GM23338 (cell line): ENCODE data around the gene SMURF1. TPM values are rescaled to one million over a fixed set of nuclear protein-coding genes. Genes with fewer than 3 reads are reported as not detected.

Experiments used
- ATAC-seq: fragments of 200-7000 bp; cut with Tn5 transposase; 3 replicates; pipeline ENCODE4 v1.9.1; 2020
- DNase-seq: peaks from one replicate; pipeline ENCODE4 v3.0.0-alpha.2; 2015; ENCODE audit warnings: low spot score
- H2AFZ ChIP-seq: fragments of 200-600 bp; sonication (generic); 2 replicates; pipeline ENCODE4 v1.8.0; 2016; ENCODE audit warnings: antibody characterized with exemption, mild to moderate bottlenecking, moderate library complexity
- H3F3A ChIP-seq: fragments of 200-600 bp; sonication (generic); replicated peaks from 2 replicates; pipeline ENCODE4 v1.8.0; 2017; ENCODE audit warnings: antibody characterized with exemption, mixed run types, low read depth
- H3K27ac ChIP-seq: fragments of 200-600 bp; sonication (generic); 2 replicates; pipeline ENCODE4 v1.6.1; 2016; ENCODE audit warnings: low read depth
- H3K27me3 ChIP-seq: fragments of 200-600 bp; sonication (generic); 2 replicates; pipeline ENCODE4 v1.8.0; 2016; ENCODE audit warnings: mild to moderate bottlenecking, mixed run types, moderate library complexity; ENCODE audit not compliant: insufficient read depth
- H3K36me3 ChIP-seq: fragments of 200-600 bp; sonication (generic); 2 replicates; pipeline ENCODE4 v1.8.0; 2016; ENCODE audit warnings: mild to moderate bottlenecking; ENCODE audit not compliant: insufficient read depth
- H3K4me1 ChIP-seq: fragments of 200-600 bp; sonication (generic); 2 replicates; pipeline ENCODE4 v1.8.0; 2016; ENCODE audit warnings: mild to moderate bottlenecking, moderate library complexity; ENCODE audit not compliant: insufficient read depth
- H3K4me2 ChIP-seq: fragments of 200-600 bp; sonication (generic); 2 replicates; pipeline ENCODE4 v1.7.1; 2017; ENCODE audit warnings: mixed run types
- H3K4me3 ChIP-seq: fragments of 200-600 bp; sonication (generic); 2 replicates; pipeline ENCODE4 v1.6.1; 2016; ENCODE audit warnings: mixed run types
- H3K79me2 ChIP-seq: fragments of 200-600 bp; sonication (generic); replicated peaks from 2 replicates; pipeline ENCODE4 v1.8.0; 2017; ENCODE audit warnings: mild to moderate bottlenecking; ENCODE audit not compliant: insufficient read depth
- H3K9me2 ChIP-seq: fragments of 200-600 bp; sonication (generic); 2 replicates; pipeline ENCODE4 v1.8.0; 2017; ENCODE audit not compliant: insufficient read depth
- H4K20me1 ChIP-seq: fragments of 200-600 bp; sonication (generic); replicated peaks from 2 replicates; pipeline ENCODE4 v1.8.0; 2017; ENCODE audit warnings: mild to moderate bottlenecking; ENCODE audit not compliant: insufficient read depth
- H3K27ac Mint-ChIP-seq: 2 replicates; pipeline ENCODE4 v1.8.0; 2020; ENCODE audit warnings: inconsistent platforms, mild to moderate bottlenecking, moderate library complexity, mixed read lengths
- H3K27me3 Mint-ChIP-seq: 3 replicates; pipeline ENCODE4 v1.8.0; 2022; ENCODE audit warnings: low read depth, mild to moderate bottlenecking, moderate library complexity, mixed read lengths, inconsistent platforms; ENCODE audit not compliant: insufficient read depth, poor library complexity
- H3K36me3 Mint-ChIP-seq: 3 replicates; pipeline ENCODE4 v1.8.0; 2021; ENCODE audit warnings: low read depth, mild to moderate bottlenecking, inconsistent platforms, moderate library complexity, mixed read lengths
- H3K4me1 Mint-ChIP-seq: 3 replicates; pipeline ENCODE4 v1.8.0; 2020; ENCODE audit warnings: mild to moderate bottlenecking, inconsistent platforms, mixed read lengths
- H3K4me3 Mint-ChIP-seq: 3 replicates; pipeline ENCODE4 v1.8.0; 2021; ENCODE audit warnings: moderate library complexity, mild to moderate bottlenecking, inconsistent platforms, mixed read lengths
- H3K9me3 Mint-ChIP-seq: 3 replicates; pipeline ENCODE4 v1.8.0; 2020; ENCODE audit warnings: moderate library complexity, mild to moderate bottlenecking, inconsistent platforms, mixed read lengths
- CREB1 ChIP-seq: fragments of 250-450 bp; sonication (Bioruptor Pico); IDR thresholded peaks from 2 replicates; pipeline ENCODE4 v1.5.0; 2020; ENCODE audit warnings: low read depth, mild to moderate bottlenecking, moderate library complexity
- EZH2 ChIP-seq: fragments of 200-600 bp; sonication (generic); IDR thresholded peaks from one replicate; pipeline ENCODE4 v1.8.0; 2017; ENCODE audit warnings: antibody characterized with exemption, mild to moderate bottlenecking, low read depth; ENCODE audit not compliant: unreplicated experiment
- EZH2phosphoT487 ChIP-seq: fragments of 200-600 bp; sonication (generic); IDR thresholded peaks from one replicate; pipeline ENCODE4 v1.8.1; 2018; ENCODE audit warnings: antibody characterized with exemption; ENCODE audit not compliant: unreplicated experiment
- JUNB ChIP-seq: IDR thresholded peaks from one replicate; pipeline ENCODE4 v1.6.1; 2016; ENCODE audit warnings: antibody characterized with exemption; ENCODE audit not compliant: unreplicated experiment
- NANOG ChIP-seq: IDR thresholded peaks from 2 replicates; pipeline ENCODE4 v1.6.1; 2016; ENCODE audit warnings: antibody characterized with exemption, borderline replicate concordance
- POLR2AphosphoS5 ChIP-seq: IDR thresholded peaks from 2 replicates; pipeline ENCODE4 v1.6.1; 2016; ENCODE audit warnings: antibody characterized with exemption, low read depth
- STAT1 ChIP-seq: IDR thresholded peaks from one replicate; pipeline ENCODE4 v1.6.1; 2016; ENCODE audit warnings: antibody characterized with exemption; ENCODE audit not compliant: unreplicated experiment
- ZNF114 ChIP-seq: fragments of 250-450 bp; sonication (Bioruptor Pico); IDR thresholded peaks from 2 replicates; pipeline ENCODE4 v1.5.0; 2020; ENCODE audit warnings: mild to moderate bottlenecking, moderate library complexity
- ZNF331 ChIP-seq: fragments of 250-450 bp; sonication (Bioruptor Pico); IDR thresholded peaks from 2 replicates; pipeline ENCODE4 v1.5.0; 2020; ENCODE audit warnings: low read depth, mild to moderate bottlenecking, moderate library complexity
- polyA plus RNA-seq: library from polyadenylated mRNA; unstranded; fragments of >200 nt; fragmentation: Nextera tagmentation; extraction: Ambion mirVana; gene quantifications from 2 replicates; pipeline ENCODE4 v1.2.1, GENCODE V29; 2016
- total RNA-seq: library from RNA; depleted of rRNA; stranded (reverse); fragments of >200 nt; shearing (Covaris generic); gene quantifications from 2 replicates; pipeline ENCODE4 v1.2.3, GENCODE V29; 2014
- TF ChIP-seq, protein P1 (sequence below), 2 experiments: fragments of 200-600 bp in 1 of 2; sonication (generic) in 1 of 2; conservative IDR thresholded peaks; 2 replicates each; pipeline versions ENCODE4 v1.5.1 to v1.6.1; 2016 to 2017; ENCODE audit warnings: antibody characterized with exemption in 2 of 2, low read depth in 2 of 2, mild to moderate bottlenecking in 2 of 2, moderate library complexity in 1 of 2
- TF ChIP-seq, protein P2 (sequence below): fragments of 250-450 bp; sonication (Bioruptor Pico); IDR thresholded peaks from 2 replicates; pipeline ENCODE4 v1.5.0; 2020; ENCODE audit warnings: mild to moderate bottlenecking, moderate library complexity
- TF ChIP-seq, protein P3 (sequence below): IDR thresholded peaks from one replicate; pipeline ENCODE4 v1.6.1; 2018; ENCODE audit warnings: antibody characterized with exemption; ENCODE audit not compliant: unreplicated experiment
- TF ChIP-seq, protein P4 (sequence below): IDR thresholded peaks from 2 replicates; pipeline ENCODE4 v1.6.1; 2016; ENCODE audit warnings: antibody characterized with exemption

SMURF1 gene
- total and polyA plus RNA-seq, 2 experiments from 2014 or later = 5.8 to 23.9 TPM

DNA sequence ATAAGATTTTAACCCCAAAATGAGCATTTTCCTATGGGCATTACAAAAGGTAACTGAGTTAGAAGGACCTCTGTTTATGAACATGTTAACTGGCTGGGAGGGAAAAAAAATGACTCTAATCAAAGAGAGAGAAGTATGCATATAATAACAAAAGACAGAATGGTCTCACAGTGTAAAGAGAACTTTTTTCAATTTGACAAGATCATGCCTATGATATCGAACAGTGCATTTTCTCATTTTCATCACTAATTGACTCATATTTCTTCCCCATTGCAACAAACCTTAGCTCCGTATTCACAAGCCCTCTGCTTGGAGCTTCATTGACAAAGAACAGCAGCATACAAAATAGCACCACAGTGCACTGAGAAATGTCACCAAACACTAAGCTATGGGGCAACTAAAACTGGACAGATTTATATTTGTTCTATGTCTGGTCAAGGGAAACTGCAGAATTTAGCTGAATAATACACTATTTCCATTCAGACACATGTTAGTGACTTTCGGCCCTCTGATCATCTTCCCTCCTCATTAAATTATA lies 45.6 kb downstream of the SMURF1 start:
- Histone ChIP-seq H3K4me3 (peak overlapping the region; percentile 34), H3K4me2 (peak overlapping the region; percentile 69), H3K9me2 (no peaks in the 10 kb centered on the region), H2AFZ (no peak overlapping the region), H3K27me3 (no peaks in the 10 kb centered on the region), H3K27ac (peak overlapping the region; percentile 66), H3K36me3 (no peaks in the 10 kb centered on the region), H3K4me1 (peaks cover 33% of the 10 kb centered on the region), H3F3A (no peaks in the 10 kb centered on the region), H4K20me1 (peaks cover 8% of the 10 kb centered on the region; the same call in 1 of the 2 replicates), H3K79me2 (peaks cover 95% of the 10 kb centered on the region)
- ATAC-seq (no peak), DNase-seq (no peak)
- H3K36me3 Mint-ChIP-seq = 0 out of 3 replicates have a peak, but pooled peaks cover 4% of the 10 kb centered on the region
- H3K9me3 Mint-ChIP-seq = no peaks in the 10 kb centered on the region
- peaks cover 35% of the 10 kb centered on the region for H3K4me1 Mint-ChIP-seq
- no peak overlapping the region for H3K4me3 Mint-ChIP-seq
- TF ChIP-seq, protein P1, sequence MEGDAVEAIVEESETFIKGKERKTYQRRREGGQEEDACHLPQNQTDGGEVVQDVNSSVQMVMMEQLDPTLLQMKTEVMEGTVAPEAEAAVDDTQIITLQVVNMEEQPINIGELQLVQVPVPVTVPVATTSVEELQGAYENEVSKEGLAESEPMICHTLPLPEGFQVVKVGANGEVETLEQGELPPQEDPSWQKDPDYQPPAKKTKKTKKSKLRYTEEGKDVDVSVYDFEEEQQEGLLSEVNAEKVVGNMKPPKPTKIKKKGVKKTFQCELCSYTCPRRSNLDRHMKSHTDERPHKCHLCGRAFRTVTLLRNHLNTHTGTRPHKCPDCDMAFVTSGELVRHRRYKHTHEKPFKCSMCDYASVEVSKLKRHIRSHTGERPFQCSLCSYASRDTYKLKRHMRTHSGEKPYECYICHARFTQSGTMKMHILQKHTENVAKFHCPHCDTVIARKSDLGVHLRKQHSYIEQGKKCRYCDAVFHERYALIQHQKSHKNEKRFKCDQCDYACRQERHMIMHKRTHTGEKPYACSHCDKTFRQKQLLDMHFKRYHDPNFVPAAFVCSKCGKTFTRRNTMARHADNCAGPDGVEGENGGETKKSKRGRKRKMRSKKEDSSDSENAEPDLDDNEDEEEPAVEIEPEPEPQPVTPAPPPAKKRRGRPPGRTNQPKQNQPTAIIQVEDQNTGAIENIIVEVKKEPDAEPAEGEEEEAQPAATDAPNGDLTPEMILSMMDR (conservative IDR thresholded peaks at IDR 0.05; ENCODE audit: low read depth in 2 of 2) = no peak
- no peak for TF ChIP-seq POLR2AphosphoS5
- no peak for TF ChIP-seq ZNF114 (CRISPR knock-in tag)
- TF ChIP-seq, protein P2, sequence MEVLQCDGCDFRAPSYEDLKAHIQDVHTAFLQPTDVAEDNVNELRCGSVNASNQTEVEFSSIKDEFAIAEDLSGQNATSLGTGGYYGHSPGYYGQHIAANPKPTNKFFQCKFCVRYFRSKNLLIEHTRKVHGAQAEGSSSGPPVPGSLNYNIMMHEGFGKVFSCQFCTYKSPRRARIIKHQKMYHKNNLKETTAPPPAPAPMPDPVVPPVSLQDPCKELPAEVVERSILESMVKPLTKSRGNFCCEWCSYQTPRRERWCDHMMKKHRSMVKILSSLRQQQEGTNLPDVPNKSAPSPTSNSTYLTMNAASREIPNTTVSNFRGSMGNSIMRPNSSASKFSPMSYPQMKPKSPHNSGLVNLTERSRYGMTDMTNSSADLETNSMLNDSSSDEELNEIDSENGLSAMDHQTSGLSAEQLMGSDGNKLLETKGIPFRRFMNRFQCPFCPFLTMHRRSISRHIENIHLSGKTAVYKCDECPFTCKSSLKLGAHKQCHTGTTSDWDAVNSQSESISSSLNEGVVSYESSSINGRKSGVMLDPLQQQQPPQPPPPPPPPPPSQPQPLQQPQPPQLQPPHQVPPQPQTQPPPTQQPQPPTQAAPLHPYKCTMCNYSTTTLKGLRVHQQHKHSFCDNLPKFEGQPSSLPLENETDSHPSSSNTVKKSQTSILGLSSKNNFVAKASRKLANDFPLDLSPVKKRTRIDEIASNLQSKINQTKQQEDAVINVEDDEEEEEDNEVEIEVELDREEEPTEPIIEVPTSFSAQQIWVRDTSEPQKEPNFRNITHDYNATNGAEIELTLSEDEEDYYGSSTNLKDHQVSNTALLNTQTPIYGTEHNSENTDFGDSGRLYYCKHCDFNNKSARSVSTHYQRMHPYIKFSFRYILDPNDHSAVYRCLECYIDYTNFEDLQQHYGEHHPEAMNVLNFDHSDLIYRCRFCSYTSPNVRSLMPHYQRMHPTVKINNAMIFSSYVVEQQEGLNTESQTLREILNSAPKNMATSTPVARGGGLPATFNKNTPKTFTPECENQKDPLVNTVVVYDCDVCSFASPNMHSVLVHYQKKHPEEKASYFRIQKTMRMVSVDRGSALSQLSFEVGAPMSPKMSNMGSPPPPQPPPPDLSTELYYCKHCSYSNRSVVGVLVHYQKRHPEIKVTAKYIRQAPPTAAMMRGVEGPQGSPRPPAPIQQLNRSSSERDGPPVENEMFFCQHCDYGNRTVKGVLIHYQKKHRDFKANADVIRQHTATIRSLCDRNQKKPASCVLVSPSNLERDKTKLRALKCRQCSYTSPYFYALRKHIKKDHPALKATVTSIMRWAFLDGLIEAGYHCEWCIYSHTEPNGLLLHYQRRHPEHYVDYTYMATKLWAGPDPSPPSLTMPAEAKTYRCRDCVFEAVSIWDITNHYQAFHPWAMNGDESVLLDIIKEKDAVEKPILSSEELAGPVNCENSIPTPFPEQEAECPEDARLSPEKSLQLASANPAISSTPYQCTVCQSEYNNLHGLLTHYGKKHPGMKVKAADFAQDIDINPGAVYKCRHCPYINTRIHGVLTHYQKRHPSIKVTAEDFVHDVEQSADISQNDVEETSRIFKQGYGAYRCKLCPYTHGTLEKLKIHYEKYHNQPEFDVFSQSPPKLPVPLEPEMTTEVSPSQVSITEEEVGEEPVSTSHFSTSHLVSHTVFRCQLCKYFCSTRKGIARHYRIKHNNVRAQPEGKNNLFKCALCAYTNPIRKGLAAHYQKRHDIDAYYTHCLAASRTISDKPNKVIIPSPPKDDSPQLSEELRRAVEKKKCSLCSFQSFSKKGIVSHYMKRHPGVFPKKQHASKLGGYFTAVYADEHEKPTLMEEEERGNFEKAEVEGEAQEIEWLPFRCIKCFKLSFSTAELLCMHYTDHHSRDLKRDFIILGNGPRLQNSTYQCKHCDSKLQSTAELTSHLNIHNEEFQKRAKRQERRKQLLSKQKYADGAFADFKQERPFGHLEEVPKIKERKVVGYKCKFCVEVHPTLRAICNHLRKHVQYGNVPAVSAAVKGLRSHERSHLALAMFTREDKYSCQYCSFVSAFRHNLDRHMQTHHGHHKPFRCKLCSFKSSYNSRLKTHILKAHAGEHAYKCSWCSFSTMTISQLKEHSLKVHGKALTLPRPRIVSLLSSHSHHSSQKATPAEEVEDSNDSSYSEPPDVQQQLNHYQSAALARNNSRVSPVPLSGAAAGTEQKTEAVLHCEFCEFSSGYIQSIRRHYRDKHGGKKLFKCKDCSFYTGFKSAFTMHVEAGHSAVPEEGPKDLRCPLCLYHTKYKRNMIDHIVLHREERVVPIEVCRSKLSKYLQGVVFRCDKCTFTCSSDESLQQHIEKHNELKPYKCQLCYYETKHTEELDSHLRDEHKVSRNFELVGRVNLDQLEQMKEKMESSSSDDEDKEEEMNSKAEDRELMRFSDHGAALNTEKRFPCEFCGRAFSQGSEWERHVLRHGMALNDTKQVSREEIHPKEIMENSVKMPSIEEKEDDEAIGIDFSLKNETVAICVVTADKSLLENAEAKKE (CRISPR knock-in tag) = no peak
- no peak for TF ChIP-seq EZH2
- no peak for TF ChIP-seq NANOG
- TF ChIP-seq EZH2phosphoT487 = no peak
- no peak for TF ChIP-seq JUNB
- TF ChIP-seq, protein P3, sequence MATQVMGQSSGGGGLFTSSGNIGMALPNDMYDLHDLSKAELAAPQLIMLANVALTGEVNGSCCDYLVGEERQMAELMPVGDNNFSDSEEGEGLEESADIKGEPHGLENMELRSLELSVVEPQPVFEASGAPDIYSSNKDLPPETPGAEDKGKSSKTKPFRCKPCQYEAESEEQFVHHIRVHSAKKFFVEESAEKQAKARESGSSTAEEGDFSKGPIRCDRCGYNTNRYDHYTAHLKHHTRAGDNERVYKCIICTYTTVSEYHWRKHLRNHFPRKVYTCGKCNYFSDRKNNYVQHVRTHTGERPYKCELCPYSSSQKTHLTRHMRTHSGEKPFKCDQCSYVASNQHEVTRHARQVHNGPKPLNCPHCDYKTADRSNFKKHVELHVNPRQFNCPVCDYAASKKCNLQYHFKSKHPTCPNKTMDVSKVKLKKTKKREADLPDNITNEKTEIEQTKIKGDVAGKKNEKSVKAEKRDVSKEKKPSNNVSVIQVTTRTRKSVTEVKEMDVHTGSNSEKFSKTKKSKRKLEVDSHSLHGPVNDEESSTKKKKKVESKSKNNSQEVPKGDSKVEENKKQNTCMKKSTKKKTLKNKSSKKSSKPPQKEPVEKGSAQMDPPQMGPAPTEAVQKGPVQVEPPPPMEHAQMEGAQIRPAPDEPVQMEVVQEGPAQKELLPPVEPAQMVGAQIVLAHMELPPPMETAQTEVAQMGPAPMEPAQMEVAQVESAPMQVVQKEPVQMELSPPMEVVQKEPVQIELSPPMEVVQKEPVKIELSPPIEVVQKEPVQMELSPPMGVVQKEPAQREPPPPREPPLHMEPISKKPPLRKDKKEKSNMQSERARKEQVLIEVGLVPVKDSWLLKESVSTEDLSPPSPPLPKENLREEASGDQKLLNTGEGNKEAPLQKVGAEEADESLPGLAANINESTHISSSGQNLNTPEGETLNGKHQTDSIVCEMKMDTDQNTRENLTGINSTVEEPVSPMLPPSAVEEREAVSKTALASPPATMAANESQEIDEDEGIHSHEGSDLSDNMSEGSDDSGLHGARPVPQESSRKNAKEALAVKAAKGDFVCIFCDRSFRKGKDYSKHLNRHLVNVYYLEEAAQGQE = no peak
- TF ChIP-seq CREB1 (CRISPR knock-in tag) = no peak
- no peak for TF ChIP-seq ZNF331
- TF ChIP-seq STAT1 = no peak
- TF ChIP-seq, protein P4, sequence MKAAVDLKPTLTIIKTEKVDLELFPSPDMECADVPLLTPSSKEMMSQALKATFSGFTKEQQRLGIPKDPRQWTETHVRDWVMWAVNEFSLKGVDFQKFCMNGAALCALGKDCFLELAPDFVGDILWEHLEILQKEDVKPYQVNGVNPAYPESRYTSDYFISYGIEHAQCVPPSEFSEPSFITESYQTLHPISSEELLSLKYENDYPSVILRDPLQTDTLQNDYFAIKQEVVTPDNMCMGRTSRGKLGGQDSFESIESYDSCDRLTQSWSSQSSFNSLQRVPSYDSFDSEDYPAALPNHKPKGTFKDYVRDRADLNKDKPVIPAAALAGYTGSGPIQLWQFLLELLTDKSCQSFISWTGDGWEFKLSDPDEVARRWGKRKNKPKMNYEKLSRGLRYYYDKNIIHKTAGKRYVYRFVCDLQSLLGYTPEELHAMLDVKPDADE = no peak
- H3K27me3 Mint-ChIP-seq = peaks cover 1% of the 10 kb centered on the region
- H3K27ac Mint-ChIP-seq = no peak overlapping the region
